Muscle layer of duodenum (tissue), 2 donors: Measurements from ENCODE around the gene LRRTM2.

Source experiments
- H3K27ac ChIP-seq: one replicate; pipeline ENCODE4 v1.7.0; 2013; ENCODE audit warnings: mild to moderate bottlenecking, low read length
- H3K27me3 ChIP-seq: one replicate; pipeline ENCODE4 v1.7.0; 2013; ENCODE audit warnings: low read depth, mild to moderate bottlenecking, control low read depth, low read length
- H3K36me3 ChIP-seq, 2 donors: one replicate each; pipeline ENCODE4 v1.7.0; 2013; ENCODE audit warnings: low read length in 2 of 2, control low read depth in 1 of 2, mild to moderate bottlenecking in 1 of 2; ENCODE audit not compliant: insufficient read depth in 2 of 2, control insufficient read depth in 1 of 2
- H3K4me1 ChIP-seq, 2 donors: one replicate each; pipeline ENCODE4 v1.7.0; 2013; ENCODE audit warnings: low read length in 2 of 2, mild to moderate bottlenecking in 2 of 2, control low read depth in 1 of 2, moderate library complexity in 1 of 2; ENCODE audit not compliant: insufficient read depth in 2 of 2, control insufficient read depth in 1 of 2
- H3K4me3 ChIP-seq, 2 donors: one replicate each; pipeline ENCODE4 v1.7.0; 2013; ENCODE audit warnings: low read length in 2 of 2, low read depth in 1 of 2, mild to moderate bottlenecking in 1 of 2
- H3K9me3 ChIP-seq, 2 donors: one replicate each; pipeline ENCODE4 v1.7.0; 2013; ENCODE audit warnings: low read length in 2 of 2, control low read depth in 1 of 2, mild to moderate bottlenecking in 1 of 2; ENCODE audit not compliant: control insufficient read depth in 1 of 2
- donor health status: healthy.

LRRTM2 gene

DNA sequence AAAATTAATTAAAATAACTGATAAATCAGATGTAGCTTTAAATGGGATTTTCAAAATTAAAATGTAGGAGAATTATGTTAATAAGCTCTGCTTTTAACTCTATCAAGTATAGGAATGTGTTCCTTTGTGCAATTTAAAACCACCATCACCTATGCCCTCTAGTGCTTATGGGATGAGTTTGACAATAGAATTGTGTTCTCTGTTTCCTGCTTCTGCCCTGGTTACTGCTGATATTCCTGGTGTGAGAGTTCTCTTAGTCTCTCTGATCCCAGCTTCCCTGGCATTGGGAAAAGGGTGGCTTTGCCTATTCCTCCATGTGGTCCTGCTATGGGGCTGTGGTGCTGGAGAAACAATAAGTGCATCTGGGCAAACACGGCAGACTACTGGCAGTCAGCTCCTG is 8.1 kb downstream of the LRRTM2 start:
- no peak overlapping the region for H3K27ac ChIP-seq
- peaks cover 1 to 23% of the 10 kb centered on the region in 2 donors for H3K4me1 ChIP-seq
- peaks cover 3 to 14% of the 10 kb centered on the region in 2 donors for H3K36me3 ChIP-seq
- H3K4me3 ChIP-seq: no peak overlapping the region
- peaks cover 0 to 11% of the 10 kb centered on the region in 2 donors for H3K9me3 ChIP-seq
- H3K27me3 ChIP-seq: no peaks in the 10 kb centered on the region

GRCh38 chr5:138853132-138853531 is 22.0 kb downstream of the LRRTM2 start:
- no peaks in the 10 kb centered on the region for H3K9me3 ChIP-seq
- H3K4me1 ChIP-seq: peaks cover 5 to 21% of the 10 kb centered on the region in 2 donors
- no peaks in the 10 kb centered on the region for H3K36me3 ChIP-seq

GRCh38 chr5:138850865-138851435 is 24.2 kb downstream of the LRRTM2 start:
- Histone ChIP-seq H3K27me3 (no peaks in the 10 kb centered on the region), H3K4me3 (no peak overlapping the region), H3K36me3 (no peaks in the 10 kb centered on the region), H3K27ac (no peak overlapping the region), H3K4me1 (peaks cover 5 to 21% of the 10 kb centered on the region in 2 donors), H3K9me3 (no peaks in the 10 kb centered on the region)

More at GRCh38 chr5:138853132-138853531, 22.0 kb downstream of the LRRTM2 start:
- Histone ChIP-seq H3K4me3 (no peak overlapping the region), H3K27ac (no peak overlapping the region), H3K27me3 (no peaks in the 10 kb centered on the region)

GRCh38 chr5:138849882-138850281 is 25.3 kb downstream of the LRRTM2 start:
- no peaks in the 10 kb centered on the region for H3K27me3 ChIP-seq
- H3K4me3 ChIP-seq: no peak overlapping the region
- H3K36me3 ChIP-seq: no peaks in the 10 kb centered on the region
- H3K9me3 ChIP-seq: no peaks in the 10 kb centered on the region
- H3K4me1 ChIP-seq: peaks cover 5 to 24% of the 10 kb centered on the region in 2 donors
- no peak overlapping the region for H3K27ac ChIP-seq

- H3K4me1 ChIP-seq: peaks cover 10 to 29% of the 10 kb centered on the region in 2 donors
Measured at GRCh38 chr5:138849439-138849838, 25.7 kb downstream of the LRRTM2 start.

DNA sequence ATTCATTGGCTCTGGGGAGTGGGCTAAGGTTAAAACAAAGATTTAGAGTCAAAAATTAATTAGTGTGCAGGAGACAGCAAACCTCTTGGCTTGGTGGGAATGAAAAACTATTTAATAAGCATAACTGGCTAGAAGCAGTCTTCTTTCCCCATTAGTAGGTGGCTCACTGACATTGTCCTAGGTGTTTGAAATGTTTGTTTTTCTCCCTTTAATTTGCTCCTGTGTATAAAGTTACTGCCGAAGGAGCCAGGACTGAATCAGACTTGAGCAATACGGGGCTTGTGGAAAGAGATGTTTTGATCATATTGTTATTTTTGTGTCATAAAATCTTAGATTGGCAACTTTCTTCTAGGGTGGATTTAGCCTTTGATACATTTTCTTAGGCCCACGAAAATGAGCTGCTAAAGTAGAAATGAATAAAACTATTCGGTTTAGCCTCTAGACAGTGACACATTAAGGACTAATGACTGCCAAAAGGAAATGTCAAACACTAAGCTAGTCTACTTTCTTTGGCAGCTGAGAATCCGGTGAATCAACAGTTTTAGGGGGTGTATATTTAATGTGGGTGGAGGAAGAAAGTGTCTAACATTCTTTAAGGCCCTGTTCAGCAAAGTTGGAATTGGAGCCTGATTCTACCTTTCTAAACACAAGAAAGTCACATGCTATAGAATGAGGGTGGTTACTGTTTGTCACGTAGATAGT is 30.2 kb downstream of the LRRTM2 start:
- H3K27me3 ChIP-seq: no peaks in the 10 kb centered on the region
- H3K4me1 ChIP-seq: peaks cover 12 to 37% of the 10 kb centered on the region in 2 donors
- no peaks in the 10 kb centered on the region for H3K9me3 ChIP-seq
- no peak overlapping the region for H3K27ac ChIP-seq
- no peak overlapping the region for H3K4me3 ChIP-seq
- H3K36me3 ChIP-seq: peaks cover 0 to 3% of the 10 kb centered on the region in 2 donors

More at GRCh38 chr5:138849439-138849838, 25.7 kb downstream of the LRRTM2 start:
- Histone ChIP-seq H3K4me3 (no peak overlapping the region), H3K36me3 (no peaks in the 10 kb centered on the region), H3K27me3 (no peaks in the 10 kb centered on the region), H3K27ac (no peak overlapping the region), H3K9me3 (no peaks in the 10 kb centered on the region)

- Histone ChIP-seq H3K9me3 (no peaks in the 10 kb centered on the region), H3K4me1 (peaks cover 8 to 28% of the 10 kb centered on the region in 2 donors), H3K4me3 (no peak overlapping the region), H3K27ac (no peak overlapping the region), H3K36me3 (peaks cover 0 to 3% of the 10 kb centered on the region in 2 donors), H3K27me3 (no peaks in the 10 kb centered on the region)
Measured at GRCh38 chr5:138844125-138844461, 31.0 kb downstream of the LRRTM2 start.

- peaks cover 8 to 25% of the 10 kb centered on the region in 2 donors for H3K4me1 ChIP-seq
- no peak overlapping the region for H3K27ac ChIP-seq
- no peaks in the 10 kb centered on the region for H3K27me3 ChIP-seq
- H3K4me3 ChIP-seq: no peak overlapping the region
- H3K36me3 ChIP-seq: peaks cover 0 to 3% of the 10 kb centered on the region in 2 donors
- H3K9me3 ChIP-seq: no peaks in the 10 kb centered on the region
Measured at GRCh38 chr5:138843316-138844124, 31.6 kb downstream of the LRRTM2 start.

DNA sequence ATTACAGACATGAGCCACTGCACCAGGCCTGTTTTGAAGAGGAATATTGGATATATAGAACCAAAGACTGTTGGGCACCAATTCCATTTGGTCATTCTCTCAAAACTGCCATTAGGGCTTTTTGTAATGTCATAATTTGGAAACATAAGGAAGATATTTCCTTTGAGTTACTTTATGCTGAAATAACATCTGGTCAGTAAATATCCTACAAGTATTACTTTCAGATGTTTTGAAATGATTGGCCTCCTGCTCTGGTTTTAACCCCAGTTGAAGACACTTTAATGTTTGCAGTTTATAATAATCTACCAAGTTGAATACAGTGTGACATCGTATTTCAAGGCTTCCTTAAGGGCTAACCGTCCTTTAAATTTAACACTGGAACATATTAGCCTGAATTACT is 33.6 kb downstream of the LRRTM2 start:
- Histone ChIP-seq H3K36me3 (peaks cover 0 to 3% of the 10 kb centered on the region in 2 donors), H3K27ac (no peak overlapping the region), H3K9me3 (no peaks in the 10 kb centered on the region), H3K4me1 (peaks cover 8 to 25% of the 10 kb centered on the region in 2 donors), H3K27me3 (no peaks in the 10 kb centered on the region), H3K4me3 (no peak overlapping the region)

DNA sequence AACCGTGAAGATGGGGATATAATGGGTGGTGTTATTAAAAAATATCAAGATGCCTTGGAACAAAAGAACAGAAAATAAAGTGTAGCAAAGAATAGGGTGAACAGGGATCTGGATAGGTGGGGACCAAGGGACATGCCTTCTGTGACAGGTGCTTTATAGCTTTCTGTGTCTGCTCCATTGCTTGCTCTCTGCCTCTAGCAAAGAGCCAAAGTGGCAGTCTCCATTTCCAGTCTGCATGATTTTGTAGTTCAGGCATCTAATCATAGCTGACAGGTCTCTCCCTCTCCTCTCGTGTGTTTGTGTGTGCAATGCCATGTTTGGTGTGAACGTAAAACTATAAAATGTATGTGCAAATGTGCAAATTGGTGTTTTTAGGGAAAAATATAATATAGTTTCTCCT is 35.0 kb downstream of the LRRTM2 start:
- peaks cover 0 to 3% of the 10 kb centered on the region in 2 donors for H3K36me3 ChIP-seq
- no peak overlapping the region for H3K27ac ChIP-seq
- H3K9me3 ChIP-seq: no peaks in the 10 kb centered on the region
- no peaks in the 10 kb centered on the region for H3K27me3 ChIP-seq
- no peak overlapping the region for H3K4me3 ChIP-seq
- peaks cover 8 to 24% of the 10 kb centered on the region in 2 donors for H3K4me1 ChIP-seq

GRCh38 chr5:138837160-138837559 is 38.0 kb downstream of the LRRTM2 start:
- H3K27me3 ChIP-seq: no peaks in the 10 kb centered on the region
- H3K9me3 ChIP-seq: no peaks in the 10 kb centered on the region
- peaks cover 0 to 1% of the 10 kb centered on the region in 2 donors for H3K36me3 ChIP-seq
- H3K4me3 ChIP-seq: no peak overlapping the region
- H3K27ac ChIP-seq: no peak overlapping the region
- H3K4me1 ChIP-seq: peaks cover 0 to 4% of the 10 kb centered on the region in 2 donors
